Keratinocyte (primary cell): ENCODE measurements around the gene ZBTB32. TPM values are rescaled to one million over a fixed set of nuclear protein-coding genes. Genes with fewer than 3 reads are reported as not detected.

Experiments
- DNase-seq: peaks from one replicate; pipeline ENCODE4 v3.0.0-alpha.2; 2011; ENCODE audit warnings: low read depth, missing footprints, low spot score
- FAIRE-seq: peaks from 2 replicates; lab custom pipeline; 2011; peaks lifted over from hg19 to GRCh38; lab: Jason Lieb, UNC
- H2AFZ ChIP-seq: 2 replicates; pipeline ENCODE4 v1.6.0; 2012; ENCODE audit warnings: low read length, control low read depth, inconsistent platforms; ENCODE audit not compliant: control insufficient read depth
- H3K27ac ChIP-seq: 2 replicates; pipeline ENCODE4 v1.5.1; 2011; ENCODE audit warnings: low read length; ENCODE audit not compliant: control insufficient read depth, insufficient read depth
- H3K27me3 ChIP-seq: 3 replicates; pipeline ENCODE4 v1.6.0; 2011; ENCODE audit warnings: low read length; ENCODE audit not compliant: control insufficient read depth, insufficient read depth; ENCODE audit errors: extremely low read depth
- H3K36me3 ChIP-seq, 2 experiments: 2 replicates in 1 of 2; 3 replicates in 1 of 2; pipeline ENCODE4 v1.5.1; 2011; ENCODE audit warnings: low read length in 2 of 2, mild to moderate bottlenecking in 1 of 2; ENCODE audit not compliant: control insufficient read depth in 2 of 2, insufficient read depth in 2 of 2; ENCODE audit errors: extremely low read depth in 1 of 2
- H3K4me1 ChIP-seq: 3 replicates; pipeline ENCODE4 v1.5.1; 2011; ENCODE audit warnings: low read length; ENCODE audit not compliant: control insufficient read depth, insufficient read depth; ENCODE audit errors: extremely low read depth
- H3K4me2 ChIP-seq: 3 replicates; pipeline ENCODE4 v1.6.0; 2011; ENCODE audit warnings: low read depth, low read length; ENCODE audit not compliant: control insufficient read depth, insufficient read depth; ENCODE audit errors: extremely low read depth
- H3K4me3 ChIP-seq, 3 experiments: fragments of 200-600 bp in 1 of 3; sonication (generic) in 1 of 3; 2 replicates in 2 of 3; 3 replicates in 1 of 3; pipeline ENCODE4 v1.5.1; 2011 to 2016; ENCODE audit warnings: low read length in 3 of 3, mild to moderate bottlenecking in 3 of 3, control low read depth in 2 of 3, inconsistent platforms in 1 of 3, low read depth in 1 of 3, mixed read lengths in 1 of 3, mixed run types in 1 of 3, moderate library complexity in 1 of 3; ENCODE audit not compliant: control insufficient read depth in 2 of 3, insufficient read depth in 2 of 3; ENCODE audit errors: extremely low read depth in 1 of 3
- H3K79me2 ChIP-seq: 2 replicates; pipeline ENCODE4 v1.6.0; 2012; ENCODE audit warnings: low read length; ENCODE audit not compliant: control insufficient read depth, insufficient read depth
- H3K9ac ChIP-seq: 3 replicates; pipeline ENCODE4 v1.6.0; 2011; ENCODE audit warnings: low read length; ENCODE audit not compliant: control insufficient read depth, insufficient read depth; ENCODE audit errors: extremely low read depth
- H3K9me1 ChIP-seq: 3 replicates; pipeline ENCODE4 v1.6.0; 2011; ENCODE audit warnings: low read length; ENCODE audit not compliant: control insufficient read depth, insufficient read depth; ENCODE audit errors: extremely low read depth
- H3K9me3 ChIP-seq: 2 replicates; pipeline ENCODE4 v1.5.1; 2012; ENCODE audit warnings: low read depth, low read length; ENCODE audit not compliant: control insufficient read depth
- H4K20me1 ChIP-seq: 3 replicates; pipeline ENCODE4 v1.6.0; 2011; ENCODE audit warnings: low read length; ENCODE audit not compliant: control insufficient read depth, insufficient read depth; ENCODE audit errors: extremely low read depth
- CTCF ChIP-seq, 3 experiments: IDR thresholded peaks in 1 of 3; conservative IDR thresholded peaks in 1 of 3; optimal IDR thresholded peaks in 1 of 3; 2 replicates in 2 of 3; 3 replicates in 1 of 3; pipeline versions ENCODE3 to v1.5.1; 2011; ENCODE audit warnings: low read length in 3 of 3, mild to moderate bottlenecking in 3 of 3, moderate library complexity in 2 of 3, control low read depth in 1 of 3, inconsistent platforms in 1 of 3; ENCODE audit not compliant: insufficient read depth in 2 of 3; ENCODE audit errors: extremely low read depth in 1 of 3
- EZH2 ChIP-seq: IDR thresholded peaks from one replicate; pipeline ENCODE4 v1.6.1; 2012; ENCODE audit warnings: inconsistent platforms, mild to moderate bottlenecking, low read length, moderate library complexity
- dilution Hi-C: fragments of 300-500 bp; cut with MboI; formaldehyde crosslinking; loops from one replicate; pipeline ENCODE4 v1.7.0; 2020; ENCODE audit warnings: low sequenced_read_pairs; ENCODE audit not compliant: extremely low pct_ligation_motif_present
- polyA plus RNA-seq, 5 experiments: library from polyadenylated mRNA; depleted of rRNA in 3 of 5; stranded (reverse) in 3 of 5; stranded (forward) in 1 of 5; unstranded in 1 of 5; fragments of >200 nt; gene quantifications; 1 replicate in 1 of 5; 2 replicates in 3 of 5; 3 replicates in 1 of 5; pipeline versions ENCODE4 v1.2.1 to v1.2.3, GENCODE V29; 2011 to 2012; ENCODE audit warnings: missing spikeins in 2 of 5, low read depth in 1 of 5, low replicate concordance in 1 of 5

ZBTB32 gene
- polyA plus RNA-seq, 1 donor (not counting 4 experiments of a cell fraction or from before 2014, with no cell fraction given): not detected

GRCh38 chr19:35693835-35694599, 10.3 kb upstream of the ZBTB32 start:
- TF ChIP-seq CTCF (optimal IDR thresholded peaks at IDR 0.05 in 1 of 3, IDR thresholded peaks at IDR 0.05 in 1 of 3, conservative IDR thresholded peaks at IDR 0.05 in 1 of 3; ENCODE audit: extremely low read depth in 1 of 3, insufficient read depth in 2 of 3, low read length in 3 of 3) (peak; percentile 98 to 100 (median 99)), EZH2 (no peak)

DNA sequence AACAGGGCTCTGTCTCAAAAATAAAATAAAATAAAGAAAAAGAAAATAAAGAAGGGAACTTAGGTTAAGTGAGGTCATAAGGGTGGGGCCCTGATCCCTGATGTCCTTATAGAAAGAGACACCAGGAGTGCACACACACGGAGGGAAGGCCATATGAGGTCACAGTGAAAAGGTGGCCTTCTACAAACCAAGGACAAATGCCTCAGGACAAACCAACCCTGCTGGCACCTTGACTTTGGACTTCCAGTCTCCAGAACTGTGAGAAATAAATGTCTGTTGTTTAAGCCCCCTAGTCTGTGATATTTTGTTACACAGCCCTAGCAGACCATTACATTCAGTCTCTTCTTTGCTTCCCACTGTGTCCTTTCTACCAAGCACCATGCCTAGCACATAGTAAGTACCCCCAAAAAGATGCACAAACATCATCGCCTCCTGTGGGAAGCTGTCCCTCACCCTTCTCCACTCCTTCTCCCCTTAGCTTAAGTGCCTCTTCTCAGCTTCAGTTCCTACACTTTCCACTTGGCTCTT, 8.4 kb upstream of the ZBTB32 start:
- H3K27ac ChIP-seq: no peak overlapping the region
- no peaks in the 10 kb centered on the region for H3K9me3 ChIP-seq
- no peak overlapping the region for H3K4me2 ChIP-seq
- H3K79me2 ChIP-seq: no peaks in the 10 kb centered on the region
- no peaks in the 10 kb centered on the region for H3K4me1 ChIP-seq
- H3K36me3 ChIP-seq: no peaks in the 10 kb centered on the region
- H3K4me3 ChIP-seq: no peak overlapping the region
- DNase-seq (no peak), FAIRE-seq (no peak)
- H2AFZ ChIP-seq: no peak overlapping the region
- H4K20me1 ChIP-seq: no peaks in the 10 kb centered on the region
- H3K9ac ChIP-seq: no peak overlapping the region
- dilution Hi-C loops: no loop called here
- TF ChIP-seq EZH2 (no peak), CTCF (optimal IDR thresholded peaks at IDR 0.05 in 1 of 3, IDR thresholded peaks at IDR 0.05 in 1 of 3, conservative IDR thresholded peaks at IDR 0.05 in 1 of 3; ENCODE audit: extremely low read depth in 1 of 3, insufficient read depth in 2 of 3, low read length in 3 of 3) (no peak)
- H3K9me1 ChIP-seq: no peaks in the 10 kb centered on the region
- H3K27me3 ChIP-seq: no peaks in the 10 kb centered on the region

More at GRCh38 chr19:35693835-35694599, 10.3 kb upstream of the ZBTB32 start:
- Histone ChIP-seq H3K9ac (no peak overlapping the region), H4K20me1 (no peaks in the 10 kb centered on the region), H3K36me3 (no peaks in the 10 kb centered on the region), H3K9me3 (no peaks in the 10 kb centered on the region), H3K4me2 (no peak overlapping the region), H2AFZ (no peak overlapping the region), H3K9me1 (no peaks in the 10 kb centered on the region), H3K4me3 (no peak overlapping the region), H3K79me2 (no peaks in the 10 kb centered on the region), H3K27me3 (no peaks in the 10 kb centered on the region), H3K27ac (no peak overlapping the region), H3K4me1 (no peaks in the 10 kb centered on the region)
- dilution Hi-C loops: no loop called here
- FAIRE-seq (peak; percentile 83), DNase-seq (peak; percentile 35)
